ENCODE data around the gene CTCF.

The CTCF gene

DNA sequence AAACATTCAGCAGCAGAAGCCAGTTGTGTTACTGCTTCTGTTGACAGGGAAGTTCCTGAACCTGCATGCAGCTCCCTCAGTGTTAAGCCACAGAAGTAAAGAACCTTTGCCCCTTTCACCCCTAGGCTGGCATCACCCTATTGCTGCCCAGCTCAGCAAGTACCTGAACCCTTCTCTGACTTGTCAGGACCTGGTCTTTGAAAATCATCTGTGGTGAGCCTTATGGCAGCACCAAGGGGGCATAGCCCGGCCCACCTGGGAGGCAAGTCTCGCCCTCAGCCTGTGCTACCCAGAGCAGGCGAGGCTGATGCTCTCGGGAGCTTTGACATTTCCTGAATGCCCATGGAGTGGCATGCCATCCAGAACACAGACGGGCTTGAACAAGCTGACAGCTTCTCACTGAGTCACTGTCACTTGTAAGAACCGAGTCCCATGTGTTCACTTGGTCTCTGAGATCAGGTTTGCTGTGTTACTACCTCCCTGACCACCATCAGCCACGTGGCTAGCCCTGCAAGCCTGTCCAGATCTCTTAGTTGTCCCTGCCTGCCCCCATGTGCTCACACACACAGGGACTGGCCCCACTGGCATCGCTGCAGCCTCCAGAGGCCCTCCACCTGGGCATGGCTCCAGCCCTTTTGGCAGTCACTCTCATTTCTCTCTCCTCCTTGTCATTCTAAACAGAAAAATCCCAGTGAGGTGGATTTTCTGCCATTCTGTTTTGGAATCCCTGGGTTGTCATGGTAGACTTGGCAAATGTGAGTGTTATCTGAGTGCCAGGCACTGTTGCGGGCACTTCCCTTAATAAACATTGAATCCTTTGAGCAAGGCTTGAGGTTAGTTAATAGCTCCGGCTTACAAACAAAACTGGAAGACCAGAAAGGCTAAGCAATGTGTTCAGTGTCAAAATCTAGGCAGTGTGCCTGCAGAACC, 79.7 kb downstream of the CTCF start:
- Histone ChIP-seq H2AFZ (ENCODE audit: low read length) (no peak overlapping the region), H3K79me2 (ENCODE audit: insufficient read depth, low read length) (peaks cover 21% of the 10 kb centered on the region), H3K4me2 (ENCODE audit: low read depth, low read length, poor library complexity, severe bottlenecking) (no peak overlapping the region), H3K9me2 (replicated peaks; ENCODE audit: low read depth, low read length) (no peaks in the 10 kb centered on the region), H3K9ac (ENCODE audit: low read depth, low read length, poor library complexity, severe bottlenecking) (no peak overlapping the region), H3K9me3 (ENCODE audit: insufficient read depth, low read depth, low read length) (no peaks in the 10 kb centered on the region), H3F3A (ENCODE audit: low read depth) (no peaks in the 10 kb centered on the region), H3K27me3 (ENCODE audit: insufficient read depth, low read length, poor library complexity, severe bottlenecking) (no peaks in the 10 kb centered on the region), H3K4me3 (ENCODE audit: low read length, poor library complexity, severe bottlenecking) (no peak overlapping the region), H3K36me3 (ENCODE audit: insufficient read depth, low read length) (peaks cover 28% of the 10 kb centered on the region), H4K20me1 (ENCODE audit: insufficient read depth, low read length, poor library complexity, severe bottlenecking) (peaks cover 9% of the 10 kb centered on the region), H3K4me1 (ENCODE audit: insufficient read depth, low read length, poor library complexity, severe bottlenecking) (peaks cover 23% of the 10 kb centered on the region)
- TF ChIP-seq, protein P1, sequence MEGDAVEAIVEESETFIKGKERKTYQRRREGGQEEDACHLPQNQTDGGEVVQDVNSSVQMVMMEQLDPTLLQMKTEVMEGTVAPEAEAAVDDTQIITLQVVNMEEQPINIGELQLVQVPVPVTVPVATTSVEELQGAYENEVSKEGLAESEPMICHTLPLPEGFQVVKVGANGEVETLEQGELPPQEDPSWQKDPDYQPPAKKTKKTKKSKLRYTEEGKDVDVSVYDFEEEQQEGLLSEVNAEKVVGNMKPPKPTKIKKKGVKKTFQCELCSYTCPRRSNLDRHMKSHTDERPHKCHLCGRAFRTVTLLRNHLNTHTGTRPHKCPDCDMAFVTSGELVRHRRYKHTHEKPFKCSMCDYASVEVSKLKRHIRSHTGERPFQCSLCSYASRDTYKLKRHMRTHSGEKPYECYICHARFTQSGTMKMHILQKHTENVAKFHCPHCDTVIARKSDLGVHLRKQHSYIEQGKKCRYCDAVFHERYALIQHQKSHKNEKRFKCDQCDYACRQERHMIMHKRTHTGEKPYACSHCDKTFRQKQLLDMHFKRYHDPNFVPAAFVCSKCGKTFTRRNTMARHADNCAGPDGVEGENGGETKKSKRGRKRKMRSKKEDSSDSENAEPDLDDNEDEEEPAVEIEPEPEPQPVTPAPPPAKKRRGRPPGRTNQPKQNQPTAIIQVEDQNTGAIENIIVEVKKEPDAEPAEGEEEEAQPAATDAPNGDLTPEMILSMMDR (conservative IDR thresholded peaks at IDR 0.05; ENCODE audit: low read length): no peak
- TF ChIP-seq EZH2phosphoT487 (IDR thresholded peaks at IDR 0.05; ENCODE audit: borderline replicate concordance): no peak

DNA sequence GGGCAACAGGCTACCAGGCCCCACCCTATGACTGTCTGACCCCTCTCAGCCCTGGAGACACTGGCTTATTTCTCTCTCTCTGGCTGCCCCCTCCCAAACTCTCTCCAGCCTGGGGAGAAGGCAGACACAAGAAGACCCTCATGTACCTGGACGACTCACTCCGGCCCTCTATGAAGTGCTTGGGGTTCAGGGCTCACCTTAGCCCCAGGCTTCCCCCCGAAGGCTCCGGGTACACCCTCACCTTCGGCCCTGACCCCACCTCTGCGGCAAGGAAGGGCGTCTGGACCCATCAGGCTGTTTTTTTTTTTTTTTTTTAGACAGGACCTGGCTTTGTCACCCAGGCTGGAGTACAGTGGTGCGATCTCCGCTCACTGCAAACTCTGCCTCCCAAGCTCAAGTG, 81.7 kb downstream of the CTCF start:
- Histone ChIP-seq H3F3A (ENCODE audit: low read depth) (no peaks in the 10 kb centered on the region), H3K4me2 (ENCODE audit: low read depth, low read length, poor library complexity, severe bottlenecking) (peak overlapping the region; percentile 82), H3K9me2 (replicated peaks; ENCODE audit: low read depth, low read length) (no peaks in the 10 kb centered on the region), H3K4me1 (ENCODE audit: insufficient read depth, low read length, poor library complexity, severe bottlenecking) (peaks cover 24% of the 10 kb centered on the region), H3K79me2 (ENCODE audit: insufficient read depth, low read length) (peaks cover 39% of the 10 kb centered on the region), H3K4me3 (ENCODE audit: low read length, poor library complexity, severe bottlenecking) (peak overlapping the region; percentile 98), H3K9ac (ENCODE audit: low read depth, low read length, poor library complexity, severe bottlenecking) (peak overlapping the region; percentile 98), H3K27me3 (ENCODE audit: insufficient read depth, low read length, poor library complexity, severe bottlenecking) (no peaks in the 10 kb centered on the region), H4K20me1 (ENCODE audit: insufficient read depth, low read length, poor library complexity, severe bottlenecking) (peaks cover 9% of the 10 kb centered on the region), H2AFZ (ENCODE audit: low read length) (no peak overlapping the region), H3K9me3 (ENCODE audit: insufficient read depth, low read depth, low read length) (no peaks in the 10 kb centered on the region), H3K36me3 (ENCODE audit: insufficient read depth, low read length) (peaks cover 13% of the 10 kb centered on the region; the same call in 1 of the 2 replicates)
- TF ChIP-seq, protein P1 (conservative IDR thresholded peaks at IDR 0.05; ENCODE audit: low read length): no peak
- no peak for TF ChIP-seq EZH2phosphoT487 (IDR thresholded peaks at IDR 0.05; ENCODE audit: borderline replicate concordance)

DNA sequence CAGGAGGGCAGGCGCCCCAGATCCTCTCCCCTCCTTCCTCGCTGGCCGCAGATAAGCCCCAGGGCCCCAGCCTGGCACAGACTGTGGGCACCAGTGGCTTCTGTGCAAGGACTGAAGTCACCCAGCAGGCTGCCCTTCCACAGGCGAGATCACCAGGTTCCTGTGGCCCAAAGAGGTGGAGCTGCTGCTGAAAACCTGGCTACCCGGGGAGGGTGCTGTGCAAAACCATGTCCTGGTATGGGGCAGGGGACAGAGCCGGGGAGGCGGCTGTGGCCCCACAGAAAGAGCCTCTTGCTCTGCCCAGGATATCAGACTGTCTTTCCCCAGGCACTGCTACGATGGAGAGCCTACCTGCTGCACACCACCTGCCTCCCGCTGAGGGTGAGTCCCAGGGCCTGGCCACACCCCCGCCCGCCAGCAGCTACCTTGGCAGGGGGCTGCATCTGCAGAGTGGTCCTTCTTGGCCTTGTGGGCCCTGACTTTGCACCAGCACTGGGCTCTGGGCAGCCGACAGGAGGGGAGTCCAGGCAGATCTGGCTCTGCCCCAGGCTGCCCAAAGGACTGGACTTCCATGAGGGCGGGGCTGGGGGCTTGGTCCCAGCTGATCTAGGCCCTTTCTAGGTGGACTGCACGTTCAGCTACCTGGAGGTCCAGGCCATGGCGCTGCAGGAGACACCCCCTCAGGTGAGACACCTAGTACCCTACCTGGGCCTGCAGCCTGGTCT, 83.2 kb downstream of the CTCF start:
- Histone ChIP-seq H3K27me3 (ENCODE audit: insufficient read depth, low read length, poor library complexity, severe bottlenecking) (no peaks in the 10 kb centered on the region), H3F3A (ENCODE audit: low read depth) (no peaks in the 10 kb centered on the region), H3K4me2 (ENCODE audit: low read depth, low read length, poor library complexity, severe bottlenecking) (peak overlapping the region; percentile 82), H3K4me3 (ENCODE audit: low read length, poor library complexity, severe bottlenecking) (peak overlapping the region; percentile 98), H3K9me2 (replicated peaks; ENCODE audit: low read depth, low read length) (no peaks in the 10 kb centered on the region), H3K4me1 (ENCODE audit: insufficient read depth, low read length, poor library complexity, severe bottlenecking) (peaks cover 24% of the 10 kb centered on the region), H3K79me2 (ENCODE audit: insufficient read depth, low read length) (peaks cover 53% of the 10 kb centered on the region), H3K9ac (ENCODE audit: low read depth, low read length, poor library complexity, severe bottlenecking) (peak overlapping the region; percentile 98), H4K20me1 (ENCODE audit: insufficient read depth, low read length, poor library complexity, severe bottlenecking) (peaks cover 20% of the 10 kb centered on the region), H2AFZ (ENCODE audit: low read length) (peak overlapping the region; percentile 83), H3K36me3 (ENCODE audit: insufficient read depth, low read length) (peaks cover 20% of the 10 kb centered on the region; the same call in 1 of the 2 replicates), H3K9me3 (ENCODE audit: insufficient read depth, low read depth, low read length) (no peaks in the 10 kb centered on the region)
- TF ChIP-seq, protein P1 (conservative IDR thresholded peaks at IDR 0.05; ENCODE audit: low read length): no peak
- no peak for TF ChIP-seq EZH2phosphoT487 (IDR thresholded peaks at IDR 0.05; ENCODE audit: borderline replicate concordance)
